Measurements from ENCODE around the gene MAST4. TPM values are rescaled to one million over a fixed set of nuclear protein-coding genes. Genes with fewer than 3 reads are reported as not detected.

Gene MAST4
- total and polyA plus RNA-seq, 2 of the 4 experiments (the other 2 are of a cell fraction), result 4.8 to 6.8 TPM

DNA sequence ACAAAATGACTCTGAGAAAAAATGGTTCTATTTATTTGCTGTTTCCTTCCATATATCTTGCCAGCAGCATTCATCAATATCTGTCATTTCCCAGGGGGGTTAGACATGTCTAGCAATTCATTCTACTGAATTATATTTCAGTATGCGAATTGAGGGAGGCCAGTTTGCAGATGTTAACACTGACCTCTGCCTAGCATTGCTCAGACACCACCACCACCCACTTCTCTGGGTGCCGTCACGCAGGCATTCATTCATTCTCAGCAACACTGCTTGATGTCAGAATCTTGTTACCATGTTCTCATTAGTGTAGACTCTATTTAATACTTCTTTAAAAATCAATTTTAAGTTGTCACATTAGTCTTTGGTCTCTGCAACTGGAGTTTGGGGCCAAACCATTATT, 181.7 kb downstream of the MAST4 start:
- H3K4me2 ChIP-seq (ENCODE audit: low read depth, low read length), result no peak overlapping the region
- H3K9me1 ChIP-seq (ENCODE audit: insufficient read depth, low read length), result no peaks in the 10 kb centered on the region
- H4K91ac ChIP-seq (ENCODE audit: insufficient read depth, low read depth, low read length), result no peak overlapping the region
- no peak overlapping the region for H2AK5ac ChIP-seq (ENCODE audit: low read depth, low read length)
- H2BK15ac ChIP-seq (ENCODE audit: low read depth, low read length), result no peak overlapping the region
- DNase-seq (no peak), ATAC-seq (ENCODE audit: low read depth) (no peak)
- no peak overlapping the region for H2BK5ac ChIP-seq (ENCODE audit: low read depth, low read length, poor library complexity, severe bottlenecking)
- H3K36me3 ChIP-seq (ENCODE audit: control insufficient read depth, insufficient read depth, low read length), result no peaks in the 10 kb centered on the region
- no CpG with 5 or more reads among the region's 3 CpGs for WGBS, 2 experiments (ENCODE audit: extremely low coverage in 2 of 2, insufficient read length in 1 of 2)
- no peak overlapping the region for H3K27ac ChIP-seq (ENCODE audit: insufficient read depth, low read length)
- no peak overlapping the region for H3K23ac ChIP-seq (ENCODE audit: low read depth, low read length)
- no peak overlapping the region for H4K8ac ChIP-seq (ENCODE audit: low read depth in 2 of 2, low read length in 2 of 2)
- H3K9ac ChIP-seq (ENCODE audit: low read depth, low read length), result no peak overlapping the region
- H3K18ac ChIP-seq (ENCODE audit: low read depth, low read length), result no peak overlapping the region
- H3K4me3 ChIP-seq (ENCODE audit: insufficient read depth, low read depth, low read length), result no peak overlapping the region
- H3K79me1 ChIP-seq (ENCODE audit: low read depth in 1 of 2, low read length in 2 of 2), result no peaks in the 10 kb centered on the region
- no peak overlapping the region for H2AFZ ChIP-seq (replicated peaks; ENCODE audit: low read length, poor library complexity)
- no peaks in the 10 kb centered on the region for H3K27me3 ChIP-seq (ENCODE audit: control insufficient read depth, insufficient read depth, low read length)
- H3K4me1 ChIP-seq (ENCODE audit: control insufficient read depth, insufficient read depth, low read length), result no peaks in the 10 kb centered on the region
- no peak overlapping the region for H2BK120ac ChIP-seq (ENCODE audit: low read depth, low read length)
- H3K9me3 ChIP-seq (ENCODE audit: control insufficient read depth, insufficient read depth, low read length), result no peaks in the 10 kb centered on the region
- TF ChIP-seq CEBPB (IDR thresholded peaks at IDR 0.05; ENCODE audit: low read depth, low read length) (no peak), CHD1 (IDR thresholded peaks at IDR 0.05; ENCODE audit: low read depth, low read length) (no peak), RCOR1 (IDR thresholded peaks at IDR 0.05; ENCODE audit: insufficient replicate concordance, low read length) (no peak), MXI1 (IDR thresholded peaks at IDR 0.05; ENCODE audit: borderline replicate concordance, low read depth, low read length) (no peak), RFX5 (IDR thresholded peaks at IDR 0.05; ENCODE audit: low read depth, low read length) (no peak), MAFK (IDR thresholded peaks at IDR 0.05; ENCODE audit: low read depth, low read length) (no peak), SMC3 (IDR thresholded peaks at IDR 0.05; ENCODE audit: low read depth, low read length) (no peak), NFE2L2 (IDR thresholded peaks at IDR 0.05; ENCODE audit: low read depth, low read length) (no peak), FOS (IDR thresholded peaks at IDR 0.05; ENCODE audit: low read depth, low read length) (no peak), POLR2A (IDR thresholded peaks at IDR 0.05; ENCODE audit: low read depth, low read length) (no peak)
- TF ChIP-seq, protein P1, sequence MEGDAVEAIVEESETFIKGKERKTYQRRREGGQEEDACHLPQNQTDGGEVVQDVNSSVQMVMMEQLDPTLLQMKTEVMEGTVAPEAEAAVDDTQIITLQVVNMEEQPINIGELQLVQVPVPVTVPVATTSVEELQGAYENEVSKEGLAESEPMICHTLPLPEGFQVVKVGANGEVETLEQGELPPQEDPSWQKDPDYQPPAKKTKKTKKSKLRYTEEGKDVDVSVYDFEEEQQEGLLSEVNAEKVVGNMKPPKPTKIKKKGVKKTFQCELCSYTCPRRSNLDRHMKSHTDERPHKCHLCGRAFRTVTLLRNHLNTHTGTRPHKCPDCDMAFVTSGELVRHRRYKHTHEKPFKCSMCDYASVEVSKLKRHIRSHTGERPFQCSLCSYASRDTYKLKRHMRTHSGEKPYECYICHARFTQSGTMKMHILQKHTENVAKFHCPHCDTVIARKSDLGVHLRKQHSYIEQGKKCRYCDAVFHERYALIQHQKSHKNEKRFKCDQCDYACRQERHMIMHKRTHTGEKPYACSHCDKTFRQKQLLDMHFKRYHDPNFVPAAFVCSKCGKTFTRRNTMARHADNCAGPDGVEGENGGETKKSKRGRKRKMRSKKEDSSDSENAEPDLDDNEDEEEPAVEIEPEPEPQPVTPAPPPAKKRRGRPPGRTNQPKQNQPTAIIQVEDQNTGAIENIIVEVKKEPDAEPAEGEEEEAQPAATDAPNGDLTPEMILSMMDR (conservative IDR thresholded peaks at IDR 0.05; ENCODE audit: low read depth, low read length), result no peak
- TF ChIP-seq, protein P2, sequence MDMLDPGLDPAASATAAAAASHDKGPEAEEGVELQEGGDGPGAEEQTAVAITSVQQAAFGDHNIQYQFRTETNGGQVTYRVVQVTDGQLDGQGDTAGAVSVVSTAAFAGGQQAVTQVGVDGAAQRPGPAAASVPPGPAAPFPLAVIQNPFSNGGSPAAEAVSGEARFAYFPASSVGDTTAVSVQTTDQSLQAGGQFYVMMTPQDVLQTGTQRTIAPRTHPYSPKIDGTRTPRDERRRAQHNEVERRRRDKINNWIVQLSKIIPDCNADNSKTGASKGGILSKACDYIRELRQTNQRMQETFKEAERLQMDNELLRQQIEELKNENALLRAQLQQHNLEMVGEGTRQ (IDR thresholded peaks at IDR 0.05; ENCODE audit: low read depth, low read length), result no peak
- TF ChIP-seq, protein P3, sequence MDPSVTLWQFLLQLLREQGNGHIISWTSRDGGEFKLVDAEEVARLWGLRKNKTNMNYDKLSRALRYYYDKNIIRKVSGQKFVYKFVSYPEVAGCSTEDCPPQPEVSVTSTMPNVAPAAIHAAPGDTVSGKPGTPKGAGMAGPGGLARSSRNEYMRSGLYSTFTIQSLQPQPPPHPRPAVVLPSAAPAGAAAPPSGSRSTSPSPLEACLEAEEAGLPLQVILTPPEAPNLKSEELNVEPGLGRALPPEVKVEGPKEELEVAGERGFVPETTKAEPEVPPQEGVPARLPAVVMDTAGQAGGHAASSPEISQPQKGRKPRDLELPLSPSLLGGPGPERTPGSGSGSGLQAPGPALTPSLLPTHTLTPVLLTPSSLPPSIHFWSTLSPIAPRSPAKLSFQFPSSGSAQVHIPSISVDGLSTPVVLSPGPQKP (IDR thresholded peaks at IDR 0.05; ENCODE audit: borderline replicate concordance, low read depth, low read length), result no peak
- POLR2A ChIA-PET (ENCODE audit: unreplicated experiment), result no interaction called here
- in situ Hi-C loops (cut with MboI; ENCODE audit: low sequenced_read_pairs) (no loop called here), dilution Hi-C loops (cut with HindIII; ENCODE audit: low sequenced_read_pairs, unreplicated experiment) (no loop called here), intact Hi-C loops (cut with micrococcal nuclease) (no loop called here)
- H3K4ac ChIP-seq (ENCODE audit: low read depth, low read length), result no peak overlapping the region
- no peak overlapping the region for H3K56ac ChIP-seq (ENCODE audit: extremely low read depth, insufficient read depth, low read length)
- H2AK9ac ChIP-seq (replicated peaks; ENCODE audit: low read depth, low read length, poor library complexity), result no peak overlapping the region
- BruUV-seq (replicated peaks), result no TSS peak
- H3K14ac ChIP-seq (replicated peaks; ENCODE audit: low read depth, low read length), result no peak overlapping the region
- no peak overlapping the region for H4K5ac ChIP-seq (ENCODE audit: low read depth, low read length)
- CTCF ChIA-PET, result no interaction called here
- H4K20me1 ChIP-seq (ENCODE audit: insufficient read depth, low read length), result no peaks in the 10 kb centered on the region
- H2BK20ac ChIP-seq (ENCODE audit: low read depth, low read length), result no peak overlapping the region

All from IMR-90 (cell line).